Adrenal gland (tissue), 5 donors: Measurements from ENCODE around the gene OR2A25.

Source experiments
- POLR2A ChIP-seq, 2 donors: fragments of 450-650 bp; IDR thresholded peaks; one replicate each; pipeline ENCODE4 v1.6.1; 2017; ENCODE audit warnings: antibody characterized with exemption in 2 of 2, mild to moderate bottlenecking in 2 of 2, moderate library complexity in 1 of 2
- TF ChIP-seq, protein P1 (sequence below), 6 experiments: fragments of 450-650 bp in 4 of 6; fragments of 200-600 bp in 2 of 6; sonication (generic) in 1 of 6; IDR thresholded peaks; 1 replicate in 5 of 6; 2 replicates in 1 of 6; pipeline versions ENCODE4 v1.5.1 to v1.8.0; 2016 to 2021; ENCODE audit warnings: antibody characterized with exemption in 6 of 6, mild to moderate bottlenecking in 2 of 6, moderate library complexity in 1 of 6
- donor health status: DM: no; HTN: no; CAD: no.

DNA sequence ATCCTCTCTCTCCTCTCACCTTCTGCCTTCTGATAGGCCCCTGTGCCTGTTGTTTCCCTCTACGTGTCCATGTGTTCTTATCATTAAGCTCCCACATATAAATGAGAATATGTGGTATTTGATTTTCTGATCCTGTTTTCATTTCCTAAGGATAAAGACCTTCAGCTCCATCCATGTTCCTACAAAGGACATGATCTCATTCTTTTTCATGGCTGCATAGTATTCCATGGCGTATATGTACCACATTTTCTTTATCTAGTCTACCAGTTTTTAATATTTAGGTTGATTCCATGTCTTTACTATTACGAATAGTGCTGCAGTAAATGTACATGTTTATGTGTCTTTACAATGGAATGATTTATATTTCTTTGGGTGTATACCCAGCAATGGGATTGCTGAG, 21.1 kb downstream of the OR2A25 start:
- TF ChIP-seq, protein P1, sequence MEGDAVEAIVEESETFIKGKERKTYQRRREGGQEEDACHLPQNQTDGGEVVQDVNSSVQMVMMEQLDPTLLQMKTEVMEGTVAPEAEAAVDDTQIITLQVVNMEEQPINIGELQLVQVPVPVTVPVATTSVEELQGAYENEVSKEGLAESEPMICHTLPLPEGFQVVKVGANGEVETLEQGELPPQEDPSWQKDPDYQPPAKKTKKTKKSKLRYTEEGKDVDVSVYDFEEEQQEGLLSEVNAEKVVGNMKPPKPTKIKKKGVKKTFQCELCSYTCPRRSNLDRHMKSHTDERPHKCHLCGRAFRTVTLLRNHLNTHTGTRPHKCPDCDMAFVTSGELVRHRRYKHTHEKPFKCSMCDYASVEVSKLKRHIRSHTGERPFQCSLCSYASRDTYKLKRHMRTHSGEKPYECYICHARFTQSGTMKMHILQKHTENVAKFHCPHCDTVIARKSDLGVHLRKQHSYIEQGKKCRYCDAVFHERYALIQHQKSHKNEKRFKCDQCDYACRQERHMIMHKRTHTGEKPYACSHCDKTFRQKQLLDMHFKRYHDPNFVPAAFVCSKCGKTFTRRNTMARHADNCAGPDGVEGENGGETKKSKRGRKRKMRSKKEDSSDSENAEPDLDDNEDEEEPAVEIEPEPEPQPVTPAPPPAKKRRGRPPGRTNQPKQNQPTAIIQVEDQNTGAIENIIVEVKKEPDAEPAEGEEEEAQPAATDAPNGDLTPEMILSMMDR (IDR thresholded peaks at IDR 0.05), result no peak
- TF ChIP-seq POLR2A (IDR thresholded peaks at IDR 0.05), result no peak
